Activated T-cell treated with anti-CD3 and anti-CD28 coated beads for 4 hours (primary cell): ENCODE data around the gene S1PR5.
"Not testable (repeated sequence)": the region's sequence is repeated elsewhere in the genome, so short reads cannot be mapped to it uniquely, and the experiment has no call there.

Experiments used
- DNase-seq: peaks from one replicate; pipeline ENCODE4 v3.0.0-alpha.2; 2020

Gene S1PR5, protein sequence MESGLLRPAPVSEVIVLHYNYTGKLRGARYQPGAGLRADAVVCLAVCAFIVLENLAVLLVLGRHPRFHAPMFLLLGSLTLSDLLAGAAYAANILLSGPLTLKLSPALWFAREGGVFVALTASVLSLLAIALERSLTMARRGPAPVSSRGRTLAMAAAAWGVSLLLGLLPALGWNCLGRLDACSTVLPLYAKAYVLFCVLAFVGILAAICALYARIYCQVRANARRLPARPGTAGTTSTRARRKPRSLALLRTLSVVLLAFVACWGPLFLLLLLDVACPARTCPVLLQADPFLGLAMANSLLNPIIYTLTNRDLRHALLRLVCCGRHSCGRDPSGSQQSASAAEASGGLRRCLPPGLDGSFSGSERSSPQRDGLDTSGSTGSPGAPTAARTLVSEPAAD

DNA sequence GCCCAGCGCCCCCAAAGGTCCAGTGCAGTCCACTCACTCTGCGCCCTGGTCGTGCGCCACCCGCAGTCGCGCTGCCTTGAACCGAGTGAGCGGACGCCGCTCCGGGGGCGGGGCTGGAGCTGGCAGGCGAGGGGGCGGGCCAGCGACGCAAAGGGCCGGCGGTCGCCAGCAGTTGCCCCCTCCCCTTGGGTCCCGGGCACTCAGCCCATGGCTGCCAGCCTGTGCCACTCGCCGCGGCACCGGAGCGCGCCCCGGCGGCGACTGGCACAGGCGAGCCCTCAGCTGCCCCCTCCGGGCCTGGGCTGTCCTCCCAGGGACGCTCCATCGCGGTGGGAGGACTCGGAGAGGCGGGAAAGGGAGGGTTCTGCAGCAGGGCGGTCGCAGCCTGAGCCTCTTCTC is at the start of gene S1PR5:
TSS of gene S1PR5 (minus strand) at position 87 of the 399 bp plus-strand sequence. CDS start 2,436 bp downstream, outside the sequence.
- DNase-seq = no peak

DNA sequence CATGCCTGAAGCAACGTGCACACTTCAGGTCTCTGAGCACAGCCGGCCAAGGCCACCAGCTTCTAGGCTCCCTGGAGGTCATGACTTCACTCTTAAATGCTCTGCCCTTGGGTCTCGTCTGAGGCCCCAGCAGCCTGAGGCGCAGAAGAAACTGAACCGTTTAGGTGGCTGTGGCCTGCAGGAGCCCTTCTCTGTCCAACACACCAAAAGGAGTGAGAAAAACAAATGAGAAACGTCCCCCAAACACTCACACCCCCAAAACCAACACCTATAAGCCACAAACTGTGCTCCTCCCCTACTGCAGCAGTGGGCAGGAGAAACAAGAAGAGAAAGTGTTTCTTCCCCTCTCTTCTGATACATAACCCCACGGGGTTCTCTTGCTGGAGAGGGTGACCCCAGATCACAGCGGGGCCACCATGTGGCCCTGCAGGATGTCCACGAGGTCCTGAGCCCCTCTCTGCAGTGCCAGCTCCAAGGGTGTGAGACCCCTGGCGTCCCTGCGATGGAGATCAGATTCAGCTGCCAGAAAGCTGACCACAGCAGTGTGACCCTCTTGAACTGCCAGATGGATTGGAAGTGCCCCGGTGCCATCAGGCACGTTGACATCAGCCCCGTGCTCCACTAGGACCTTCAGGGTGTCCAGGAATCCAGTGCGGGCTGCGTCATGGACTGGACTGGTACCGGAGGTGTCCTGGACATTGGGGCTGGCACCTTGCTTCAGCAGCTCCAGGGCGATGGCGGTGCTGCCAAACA is 49.6 kb upstream of the S1PR5 start:
- DNase-seq = no peak

DNA sequence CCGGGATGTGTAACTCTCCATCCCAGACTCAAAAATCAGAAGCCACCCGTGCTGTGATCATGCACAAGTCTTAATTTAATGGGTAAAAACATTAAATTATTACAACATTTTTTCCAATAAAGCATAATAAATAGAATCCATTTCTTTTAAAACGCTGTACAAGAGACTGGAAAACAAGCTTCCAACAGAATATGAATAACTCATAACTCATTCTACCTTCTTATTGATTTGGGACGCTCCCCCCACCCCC is 49.1 kb upstream of the S1PR5 start:
- no peak for DNase-seq

DNA sequence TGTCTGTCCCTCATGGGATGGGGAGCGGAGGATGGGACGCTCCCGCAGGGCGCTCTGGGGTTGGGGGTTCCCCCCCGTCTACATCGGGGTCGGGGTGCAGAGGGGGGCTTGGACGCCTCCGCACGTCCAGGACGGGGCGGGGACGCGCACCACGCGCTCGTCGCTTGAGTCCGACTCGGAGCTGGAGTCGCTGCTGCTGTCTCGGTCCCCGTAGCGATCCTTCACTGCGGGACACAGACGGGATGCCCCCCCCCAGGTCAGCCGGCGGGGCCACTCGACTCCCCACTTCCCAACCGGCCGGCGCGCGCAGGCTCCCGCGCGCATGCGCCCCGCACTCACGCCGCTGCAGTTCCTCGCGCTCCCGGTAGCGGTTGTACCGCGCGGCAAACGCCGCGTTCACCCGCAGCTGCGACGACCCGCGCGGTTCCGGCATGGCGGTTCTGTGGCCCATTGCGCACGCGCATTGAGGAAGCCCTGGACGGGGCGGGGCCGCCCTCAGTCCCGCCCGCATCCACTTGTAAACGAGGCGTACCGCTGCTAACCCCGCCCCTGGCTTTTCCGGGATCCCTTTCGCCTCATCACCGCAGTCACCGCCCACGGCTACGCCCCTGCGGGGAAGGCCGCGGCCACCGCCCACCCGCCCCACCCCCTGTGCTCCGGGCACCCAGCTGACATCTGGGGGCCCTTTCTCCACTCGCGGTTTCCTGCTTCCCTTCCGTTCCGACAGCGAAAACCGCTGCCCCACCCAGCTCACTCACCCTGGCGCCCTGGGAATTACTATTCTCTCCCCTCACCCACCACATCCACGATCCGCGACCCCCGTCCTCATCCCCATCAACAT is 48.5 kb upstream of the S1PR5 start, which contains the start of gene KRI1:
TSS of gene KRI1 (minus strand) at position 444 of the 841 bp plus-strand sequence. CDS start at position 433, 11 bp downstream.
- peak; percentile 98 for DNase-seq

DNA sequence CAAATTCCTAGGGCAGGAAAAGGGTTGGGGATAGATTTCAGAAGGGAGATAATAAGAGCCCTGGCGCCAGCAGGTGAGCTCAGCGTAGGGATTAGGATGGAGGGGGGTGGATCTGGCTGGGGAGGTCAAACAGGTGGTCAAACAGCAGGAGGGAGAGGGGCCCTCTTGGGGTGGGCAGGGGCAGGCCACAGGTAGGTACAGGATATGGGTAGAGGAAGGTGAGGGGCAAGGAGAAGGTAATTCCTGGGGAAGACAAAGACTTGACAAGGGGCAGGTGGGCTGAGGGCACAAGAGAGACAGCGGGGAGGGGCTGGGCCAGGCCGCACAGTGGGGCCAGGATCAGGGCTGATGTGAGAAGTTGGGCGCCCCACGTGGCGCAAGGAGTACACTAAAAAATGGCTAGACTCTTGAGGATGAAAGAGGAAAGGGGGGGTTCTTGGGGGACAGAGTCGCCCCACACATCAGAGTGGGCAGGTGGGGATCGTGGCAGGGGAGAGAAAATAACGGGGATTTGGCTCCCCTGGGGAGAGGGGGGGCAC is 47.9 kb upstream of the S1PR5 start:
- DNase-seq = peak; percentile 36

DNA sequence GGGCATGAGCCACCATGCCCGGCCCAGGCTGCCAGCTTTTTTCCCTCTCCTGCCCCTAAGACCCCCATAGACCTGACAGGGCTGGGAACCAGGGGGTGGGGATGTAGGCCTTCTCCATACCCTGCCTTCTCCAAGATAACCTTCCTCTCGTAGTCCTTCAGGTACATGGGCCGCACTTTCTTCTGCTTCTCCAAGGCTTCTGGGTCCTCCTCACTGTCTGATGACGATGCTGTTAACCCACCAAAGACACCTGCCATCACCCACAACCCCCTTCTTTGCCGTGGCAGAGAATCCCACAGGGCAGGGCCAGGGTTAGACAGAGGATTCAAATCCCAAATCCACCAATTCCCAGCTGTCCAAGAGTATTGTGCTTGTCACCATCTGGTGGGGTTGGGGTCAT is 45.4 kb upstream of the S1PR5 start:
- DNase-seq = no peak

DNA sequence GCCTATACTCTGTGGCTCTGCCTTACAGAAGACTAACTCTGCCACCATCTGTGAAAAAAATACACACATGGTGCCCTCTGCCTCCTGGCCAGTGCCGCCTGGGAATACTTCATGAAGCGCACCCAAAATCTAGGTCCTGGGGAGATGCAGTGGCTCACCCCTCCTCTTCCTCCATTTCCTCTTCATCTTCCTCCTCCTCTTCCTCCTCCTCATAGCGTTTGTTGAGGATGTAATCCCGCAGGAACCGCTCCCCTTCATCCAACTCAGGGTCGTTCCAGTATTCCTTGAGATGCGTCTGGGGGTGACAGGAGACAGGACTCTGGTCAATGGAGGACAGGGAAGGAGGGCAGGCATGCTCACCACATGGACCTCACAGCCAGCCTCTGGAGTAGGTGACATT is 42.9 kb upstream of the S1PR5 start:
- no peak for DNase-seq

DNA sequence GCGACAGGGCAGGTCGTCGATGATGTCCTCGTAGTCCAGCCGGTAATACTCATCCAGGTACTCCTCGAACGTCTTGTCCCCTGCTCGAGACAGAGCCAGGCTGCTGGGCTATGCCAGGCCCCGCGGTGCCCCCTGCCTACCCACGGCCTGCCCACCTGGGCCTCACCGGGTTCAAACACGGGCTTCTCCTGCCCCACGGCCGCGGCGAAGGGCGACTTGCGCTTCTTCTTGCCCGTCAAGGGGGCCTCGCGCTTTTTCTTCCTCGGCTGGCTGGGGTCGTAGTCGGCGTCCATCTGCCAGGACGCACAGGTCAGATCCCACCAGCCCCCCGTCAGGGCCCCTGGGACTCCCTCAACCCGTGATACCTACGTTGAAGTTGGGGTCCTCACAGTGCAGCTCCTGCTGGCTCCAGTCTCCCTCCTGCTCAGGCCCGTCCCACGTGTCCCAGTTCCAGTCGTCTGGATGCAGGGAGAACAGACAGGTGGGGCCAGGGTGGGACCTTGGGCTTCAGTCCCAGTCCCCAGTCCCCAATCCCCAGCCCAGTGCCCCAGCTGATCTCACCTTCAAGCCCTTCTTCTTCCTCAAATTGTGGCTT is 40.5 kb upstream of the S1PR5 start:
- no peak for DNase-seq

DNA sequence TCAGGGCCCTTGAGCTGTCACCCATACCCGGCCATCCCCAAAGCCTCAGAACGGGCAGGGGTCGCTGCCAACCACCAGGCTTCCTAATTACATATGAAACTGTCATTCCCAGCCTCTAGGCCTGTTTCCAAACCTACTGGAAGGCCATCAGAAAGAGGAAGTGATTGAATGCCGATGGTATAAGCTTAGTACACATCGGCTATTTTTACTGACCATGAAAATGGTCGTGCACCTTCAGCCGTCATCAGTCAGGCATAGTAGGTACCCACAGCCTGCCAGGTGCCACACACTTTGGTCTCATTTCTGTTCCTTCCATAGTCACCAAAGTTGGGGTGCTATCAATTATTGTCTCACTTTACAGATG is 38.3 kb upstream of the S1PR5 start:
- no peak for DNase-seq

DNA sequence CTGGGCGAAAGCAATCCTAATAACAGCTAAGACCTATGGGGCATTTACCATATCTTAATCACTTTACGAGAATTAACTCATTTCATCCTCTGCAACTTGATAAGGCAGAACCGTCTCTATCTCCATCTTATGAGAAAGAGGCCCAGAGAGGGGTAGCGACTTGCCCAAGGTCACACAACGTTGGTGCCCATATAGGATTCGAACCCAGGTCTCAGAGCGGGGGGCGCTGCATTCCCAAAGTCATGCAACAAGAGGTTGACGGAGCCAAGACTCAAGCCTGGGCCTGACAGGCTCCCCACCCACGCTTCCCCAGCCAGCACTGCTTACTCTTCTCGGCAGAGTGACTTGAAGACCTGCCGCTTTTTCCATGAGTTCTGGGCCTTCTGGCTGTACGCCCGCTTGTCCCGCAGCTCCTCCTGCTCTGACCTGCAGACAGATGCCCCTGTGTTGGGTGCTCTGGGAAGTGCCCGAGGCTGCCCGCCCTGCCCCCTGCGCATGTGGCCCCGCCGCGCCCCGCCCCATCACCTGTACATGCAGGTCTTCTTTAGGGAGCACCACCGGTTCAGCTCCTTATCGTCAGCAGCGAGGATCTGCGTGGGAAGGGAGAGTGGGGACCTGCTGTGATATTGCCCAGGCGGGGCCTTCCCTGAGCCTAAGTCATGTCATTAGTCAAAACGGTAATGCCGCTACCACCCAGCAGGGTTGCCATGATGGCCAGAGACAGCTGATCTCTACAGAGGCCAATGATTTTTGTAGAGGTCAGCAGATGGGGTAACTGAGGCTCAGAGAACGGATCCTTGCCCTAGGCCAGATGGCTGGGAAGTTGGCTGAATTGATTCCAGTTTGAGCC is 37.7 kb upstream of the S1PR5 start:
- no peak for DNase-seq

DNA sequence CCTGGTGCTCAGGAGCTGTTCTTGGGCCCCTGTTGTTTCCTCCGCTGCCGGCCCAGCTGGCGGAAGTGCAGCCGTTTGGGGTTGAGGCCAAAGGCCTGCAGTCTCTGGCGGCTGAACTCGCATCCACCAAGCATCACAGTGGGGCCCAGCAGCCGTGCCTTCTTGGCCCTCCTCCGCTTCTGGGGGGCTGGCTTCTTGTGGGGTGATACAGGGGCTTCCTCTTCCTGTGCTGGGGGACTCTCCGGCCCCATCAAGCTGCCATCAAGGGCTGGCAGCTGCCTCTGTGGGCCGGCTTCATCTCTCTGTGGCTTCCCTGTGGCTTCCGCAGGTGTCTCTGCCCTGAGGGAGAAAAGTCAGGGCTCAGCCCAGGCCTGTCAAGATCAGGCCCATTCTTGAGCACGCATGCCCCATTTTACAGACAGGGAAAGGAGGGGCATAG is 36.7 kb upstream of the S1PR5 start:
- DNase-seq = no peak

DNA sequence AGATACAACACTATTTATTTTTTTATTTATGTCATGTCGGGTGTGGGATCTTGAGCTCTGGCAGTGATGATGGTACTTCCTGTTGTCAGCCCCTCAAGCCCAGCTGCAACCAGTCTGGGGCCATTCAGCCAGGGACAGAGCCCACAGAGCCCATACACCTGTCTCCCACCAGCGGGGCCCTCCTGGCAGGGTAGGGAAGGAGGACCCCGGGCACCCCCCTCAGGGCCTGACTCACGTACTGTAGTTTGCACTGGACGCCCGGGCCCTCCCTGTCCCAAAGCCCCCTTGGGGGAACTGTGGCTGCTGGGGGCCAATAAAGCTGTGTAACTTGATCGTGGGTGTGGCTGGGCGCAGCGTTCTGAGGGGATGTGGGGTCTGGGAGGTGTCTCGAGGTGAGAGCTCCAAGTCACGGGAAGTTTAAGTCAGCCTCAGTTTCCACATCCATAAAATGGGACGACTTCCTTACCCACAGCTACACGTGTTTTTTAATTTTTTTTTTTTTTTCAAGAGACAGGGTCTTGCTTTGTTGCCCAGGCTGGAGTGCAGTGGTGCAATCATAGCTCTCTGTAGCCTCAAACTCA is 35.9 kb upstream of the S1PR5 start:
- no peak for DNase-seq

DNA sequence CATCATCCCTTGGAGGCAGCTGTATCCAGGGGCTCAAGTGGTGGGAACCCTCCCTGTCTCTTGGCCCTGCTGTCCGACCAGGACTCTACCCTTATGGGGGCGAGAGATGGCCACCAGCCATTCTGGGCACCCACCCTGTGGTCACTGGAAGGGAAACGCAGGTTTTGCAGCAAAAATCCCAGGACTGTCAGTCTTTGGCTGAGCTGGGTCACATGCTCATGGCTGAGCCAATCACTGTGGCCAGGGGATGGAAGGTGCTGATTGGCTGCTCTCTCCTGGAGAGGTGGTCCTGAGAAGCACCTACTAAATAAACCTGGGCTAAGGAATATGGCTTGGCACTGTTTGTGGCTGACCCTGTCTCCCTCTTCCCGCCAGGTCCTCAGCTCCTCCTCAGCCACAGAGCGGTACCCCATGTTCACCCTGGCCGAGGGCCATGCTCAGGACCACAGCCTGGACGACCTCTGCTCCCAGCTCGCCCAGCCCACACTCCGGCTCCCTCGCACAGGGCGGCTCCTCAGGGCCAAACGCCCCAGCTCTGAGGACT is 35.3 kb upstream of the S1PR5 start:
- no peak for DNase-seq

DNA sequence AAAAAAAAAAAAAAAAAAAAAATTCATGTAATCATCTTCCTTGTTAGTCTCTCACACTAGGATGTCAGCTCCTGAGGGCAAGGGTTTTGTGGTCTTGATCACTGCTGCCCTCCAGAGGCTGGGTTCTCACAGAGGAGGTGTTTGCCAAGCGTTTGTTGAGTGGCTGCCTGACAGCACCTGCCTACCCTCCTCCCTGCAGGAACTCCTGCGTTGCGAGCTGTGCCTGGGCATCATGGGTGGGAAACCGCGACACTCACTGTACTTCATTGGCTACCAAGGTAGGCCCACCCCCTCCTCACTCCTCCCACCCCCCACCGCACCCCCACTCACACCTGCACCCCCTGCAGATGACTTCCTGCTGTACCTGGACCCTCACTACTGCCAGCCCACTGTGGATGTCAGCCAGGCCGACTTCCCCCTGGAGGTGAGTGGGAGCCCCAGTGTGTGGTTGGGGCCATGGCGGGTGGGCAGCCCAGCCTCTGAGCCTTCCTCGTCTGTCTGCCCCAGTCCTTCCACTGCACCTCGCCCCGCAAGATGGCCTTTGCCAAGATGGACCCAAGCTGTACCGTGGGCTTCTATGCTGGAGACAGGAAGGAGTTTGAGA is 34.6 kb upstream of the S1PR5 start:
- DNase-seq = no peak

DNA sequence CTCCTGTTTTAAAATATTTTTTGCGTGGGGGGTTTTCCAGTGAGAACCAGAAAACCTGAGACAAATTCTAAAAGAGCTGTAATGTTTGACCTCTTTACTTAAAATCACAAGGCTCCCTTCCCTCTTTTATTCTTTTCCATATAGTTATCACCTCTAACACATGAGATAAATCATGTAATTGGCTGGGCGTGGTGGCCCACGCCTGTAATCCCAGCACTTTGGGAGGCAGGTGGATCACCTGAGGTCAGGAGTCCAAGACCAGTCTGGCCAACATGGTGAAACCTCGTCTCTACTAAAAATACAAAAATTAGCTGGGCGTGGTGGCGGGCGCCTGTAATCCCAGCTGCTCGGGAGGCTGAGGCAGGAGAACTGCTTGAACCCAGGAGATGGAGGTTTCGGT is 33.8 kb upstream of the S1PR5 start:
- DNase-seq = not testable (repeated sequence)

DNA sequence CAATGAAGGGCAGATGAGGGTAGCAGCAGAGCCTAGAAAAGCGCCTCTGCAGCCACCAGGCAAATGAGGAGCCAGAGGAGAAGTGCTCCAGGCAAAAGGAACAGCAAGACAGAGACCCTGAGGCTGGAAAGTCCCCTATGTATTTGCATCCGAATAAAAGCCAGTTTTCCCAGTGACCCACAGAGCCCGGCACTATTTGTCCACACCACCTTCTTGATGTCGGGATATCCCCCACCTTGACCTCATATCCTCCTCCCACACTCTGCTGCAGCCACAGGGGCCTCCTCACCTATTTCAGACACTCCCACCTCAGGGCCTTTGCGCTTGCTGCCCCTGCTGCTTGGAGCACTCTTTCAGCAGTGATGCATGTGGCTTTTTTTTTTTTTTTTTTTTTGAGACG is 33.1 kb upstream of the S1PR5 start:
- no peak for DNase-seq

DNA sequence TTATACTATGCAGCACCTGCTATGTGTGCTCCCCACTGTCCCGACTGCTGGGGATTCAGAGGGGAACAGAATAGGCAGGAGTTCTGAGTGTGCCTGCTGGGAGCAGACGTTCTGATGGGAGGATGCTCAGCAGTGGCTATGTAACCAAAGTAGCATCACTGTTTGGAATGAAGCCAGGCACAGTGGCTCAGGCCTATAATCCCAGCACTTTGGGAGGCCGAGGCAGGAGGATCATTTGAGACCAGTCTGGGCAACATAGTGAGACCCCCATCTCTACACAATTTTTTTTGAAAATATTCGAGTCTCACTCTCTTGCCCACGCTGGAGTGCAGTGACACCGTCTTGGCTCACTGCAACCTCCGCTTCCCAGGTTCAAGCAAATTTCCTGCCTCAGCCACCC is 32.5 kb upstream of the S1PR5 start:
- no peak for DNase-seq

DNA sequence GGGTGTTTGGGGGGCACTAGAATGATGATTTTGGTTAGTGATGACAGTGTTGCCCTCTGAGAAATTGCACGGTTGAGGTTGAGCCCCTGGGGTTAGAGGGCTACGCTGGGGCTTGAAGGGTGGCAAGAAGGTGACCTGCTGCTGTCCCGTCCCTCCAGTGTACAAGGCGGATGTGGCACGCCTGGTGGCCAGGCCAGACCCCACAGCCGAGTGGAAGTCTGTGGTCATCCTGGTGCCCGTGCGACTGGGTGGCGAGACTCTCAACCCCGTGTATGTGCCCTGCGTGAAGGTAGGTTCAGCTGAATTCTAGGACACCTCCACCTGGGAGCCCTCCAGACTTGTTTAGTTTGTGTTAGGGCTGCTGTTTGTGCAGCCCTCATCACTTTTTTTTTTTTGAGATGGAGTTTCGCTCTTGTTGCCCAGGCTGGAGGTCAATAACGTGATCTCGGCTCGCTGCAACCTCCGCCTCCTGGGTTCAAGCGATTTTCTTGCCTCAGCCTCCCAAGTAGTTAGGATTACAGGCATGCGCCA is 31.6 kb upstream of the S1PR5 start:
- no peak for DNase-seq

DNA sequence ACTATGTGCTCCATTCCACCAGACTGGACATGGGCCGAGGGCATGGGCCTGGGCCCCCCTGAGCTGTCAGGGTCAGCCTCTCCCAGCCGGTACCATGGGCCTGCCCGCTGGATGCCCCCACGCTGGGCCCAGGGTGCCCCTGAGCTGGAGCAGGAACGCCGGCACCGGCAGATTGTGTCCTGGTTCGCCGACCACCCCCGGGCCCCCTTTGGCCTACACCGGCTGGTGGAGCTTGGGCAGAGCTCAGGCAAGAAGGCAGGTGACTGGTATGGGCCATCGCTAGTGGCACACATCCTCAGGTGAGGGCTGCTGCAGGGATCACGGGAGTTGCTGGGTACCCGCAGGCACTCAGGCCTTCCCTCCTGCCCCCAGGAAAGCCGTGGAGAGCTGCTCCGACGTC is 29.6 kb upstream of the S1PR5 start:
- DNase-seq = no peak

DNA sequence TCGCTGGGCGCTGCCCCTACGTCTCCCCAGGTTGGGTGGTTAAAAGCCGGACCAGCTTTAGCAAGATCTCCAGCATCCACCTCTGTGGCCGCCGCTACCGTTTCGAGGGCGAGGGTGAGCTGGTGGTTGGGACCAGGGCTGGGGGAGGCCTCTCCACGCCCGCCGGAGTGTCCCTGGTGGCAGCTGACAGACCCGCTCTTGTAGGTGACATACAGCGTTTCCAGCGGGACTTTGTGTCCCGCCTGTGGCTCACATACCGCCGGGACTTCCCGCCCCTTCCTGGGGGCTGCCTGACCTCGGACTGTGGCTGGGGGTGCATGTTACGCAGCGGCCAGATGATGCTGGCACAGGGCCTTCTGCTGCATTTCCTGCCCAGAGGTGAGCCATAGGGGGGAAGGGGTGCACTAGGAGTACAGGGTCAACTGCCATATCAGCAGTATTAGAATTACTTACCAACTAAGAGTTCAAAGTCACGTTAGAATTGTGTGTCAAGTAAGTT is 27.6 kb upstream of the S1PR5 start:
- no peak for DNase-seq
